HepG2 (cell line): ENCODE results near the gene ANKRD1. TPM values are rescaled to one million over a fixed set of nuclear protein-coding genes. Genes with fewer than 3 reads are reported as not detected.

ENCODE experiments used
- ATAC-seq: fragments of 200-7000 bp; cut with Tn5 transposase; 3 replicates; pipeline ENCODE4 v1.9.1; 2020; ENCODE audit warnings: mild to moderate bottlenecking, moderate library complexity
- BruUV-seq: library from RNA; stranded (reverse); fragments of 400-500 nt; replicated peaks from 2 replicates; lab custom pipeline; 2021; lab: Mats Ljungman, UMichigan
- CTCF ChIA-PET: fragments of 300-600 bp; formaldehyde crosslinking; extraction: SDS; loops from one replicate; lab custom pipeline; 2021; ENCODE audit warnings: low total read pairs, inconsistent platforms, low intra/inter-chr PET ratio; lab: Yijun Ruan, JAX
- POLR2A ChIA-PET: fragments of 350-600 bp; sonication (Branson Sonifier 250); formaldehyde crosslinking; loops from one replicate; lab custom pipeline; 2020; ENCODE audit warnings: antibody characterized with exemption, inconsistent platforms; lab: Yijun Ruan, JAX
- DNase-seq: peaks from one replicate; pipeline ENCODE4 v3.0.0-alpha.2; 2015; ENCODE audit warnings: low spot score
- FAIRE-seq: peaks from 3 replicates; lab custom pipeline; 2011; peaks lifted over from hg19 to GRCh38; lab: Jason Lieb, UNC
- H2AFZ ChIP-seq: one replicate; pipeline ENCODE4 v1.6.1; 2011; ENCODE audit warnings: low read length, inconsistent platforms
- H3K27ac ChIP-seq: fragments of 300-600 bp; 3 replicates; pipeline ENCODE4 v1.8.0; 2011; ENCODE audit warnings: mixed run types, mild to moderate bottlenecking, mixed read lengths, low read length, inconsistent platforms; ENCODE audit not compliant: insufficient read depth; ENCODE audit errors: extremely low read length
- H3K27me3 ChIP-seq, 2 experiments: fragments of 200-600 bp in 1 of 2; 2 replicates in 1 of 2; 3 replicates in 1 of 2; pipeline versions ENCODE4 v1.6.0 to v1.8.0; 2011; ENCODE audit warnings: low read length in 2 of 2, mild to moderate bottlenecking in 2 of 2, moderate library complexity in 2 of 2, inconsistent platforms in 1 of 2; ENCODE audit not compliant: insufficient read depth in 2 of 2, control insufficient read depth in 1 of 2
- H3K36me3 ChIP-seq, 2 experiments: fragments of 200-600 bp in 1 of 2; replicated peaks in 1 of 2; 2 replicates in 1 of 2; 3 replicates in 1 of 2; pipeline versions ENCODE4 v1.5.1 to v1.8.0; 2011; ENCODE audit warnings: low read length in 2 of 2, inconsistent platforms in 1 of 2; ENCODE audit not compliant: insufficient read depth in 2 of 2, control insufficient read depth in 1 of 2
- H3K4me1 ChIP-seq: 2 replicates; pipeline ENCODE4 v1.5.1; 2012; ENCODE audit warnings: low read length, inconsistent platforms; ENCODE audit not compliant: insufficient read depth
- H3K4me2 ChIP-seq: 2 replicates; pipeline ENCODE4 v1.6.0; 2011; ENCODE audit warnings: low read depth, low read length, inconsistent platforms
- H3K4me3 ChIP-seq, 3 experiments: fragments of 200-600 bp in 1 of 3; sonication (generic), shearing (Covaris generic) in 1 of 3; replicated peaks in 1 of 3; 2 replicates each; pipeline ENCODE4 v1.5.1; 2011 to 2016; ENCODE audit warnings: low read length in 3 of 3, inconsistent platforms in 2 of 3, low read depth in 2 of 3, mild to moderate bottlenecking in 2 of 3, control low read depth in 1 of 3, mixed read lengths in 1 of 3; ENCODE audit not compliant: insufficient read depth in 1 of 3
- H3K79me2 ChIP-seq: one replicate; pipeline ENCODE4 v1.6.1; 2011; ENCODE audit warnings: low read length, inconsistent platforms; ENCODE audit not compliant: insufficient read depth
- H3K9ac ChIP-seq: 2 replicates; pipeline ENCODE4 v1.6.0; 2011; ENCODE audit warnings: mild to moderate bottlenecking, low read depth, low read length, inconsistent platforms; ENCODE audit not compliant: insufficient read depth
- H3K9me3 ChIP-seq: 2 replicates; pipeline ENCODE4 v1.5.1; 2012; ENCODE audit warnings: mild to moderate bottlenecking, low read length
- H4K20me1 ChIP-seq: 2 replicates; pipeline ENCODE4 v1.6.0; 2011; ENCODE audit warnings: inconsistent platforms, mild to moderate bottlenecking, low read length, moderate library complexity; ENCODE audit not compliant: insufficient read depth
- ATF7 ChIP-seq, 2 experiments: fragments of 450-650 bp in 1 of 2; sonication (generic) in 1 of 2; formaldehyde crosslinking in 1 of 2; IDR thresholded peaks; 2 replicates each; pipeline versions ENCODE4 v1.4.0 to v1.6.1; 2016 to 2020; ENCODE audit warnings: antibody characterized with exemption in 1 of 2, mild to moderate bottlenecking in 1 of 2, missing genetic modification reagents in 1 of 2
- BHLHE40 ChIP-seq: IDR thresholded peaks from 2 replicates; pipeline ENCODE4 v1.6.1; 2011; ENCODE audit warnings: low read length, improper control_type of control experiment
- DMAP1 ChIP-seq: IDR thresholded peaks from 2 replicates; pipeline ENCODE4 v1.6.1; 2016
- E2F1 ChIP-seq: sonication (generic); formaldehyde crosslinking; IDR thresholded peaks from 2 replicates; pipeline ENCODE4 v1.5.0; 2020; ENCODE audit warnings: missing genetic modification reagents
- EZH2 ChIP-seq: conservative IDR thresholded peaks from 2 replicates; pipeline ENCODE4 v1.6.1; 2012; ENCODE audit warnings: mild to moderate bottlenecking, low read depth, low read length, moderate library complexity
- GTF2F1 ChIP-seq: fragments of 150-350 bp; IDR thresholded peaks from 2 replicates; pipeline ENCODE4 v1.6.1; 2014; ENCODE audit warnings: low read length
- HIVEP1 ChIP-seq: sonication (generic); formaldehyde crosslinking; IDR thresholded peaks from 2 replicates; pipeline ENCODE4 v1.4.0; 2020; ENCODE audit warnings: mild to moderate bottlenecking, missing genetic modification reagents
- HNF4A ChIP-seq: sonication (generic); formaldehyde crosslinking; IDR thresholded peaks from 2 replicates; pipeline ENCODE4 v1.4.0; 2020; ENCODE audit warnings: missing genetic modification reagents
- JUND ChIP-seq: sonication (generic); formaldehyde crosslinking; IDR thresholded peaks from 2 replicates; pipeline ENCODE4 v1.8.0; 2022; ENCODE audit warnings: mild to moderate bottlenecking, missing genetic modification reagents
- SYNCRIP ChIP-seq: fragments of 200-400 bp; formaldehyde crosslinking; IDR thresholded peaks from 2 replicates; pipeline ENCODE4 v1.6.1; 2018; ENCODE audit warnings: mild to moderate bottlenecking, low read depth, low read length; ENCODE audit not compliant: insufficient read depth
- TRAFD1 ChIP-seq: sonication (generic); formaldehyde crosslinking; IDR thresholded peaks from 2 replicates; pipeline ENCODE4 v1.5.1; 2020; ENCODE audit warnings: missing genetic modification reagents, mild to moderate bottlenecking, borderline replicate concordance
- ZKSCAN8 ChIP-seq: IDR thresholded peaks from 2 replicates; pipeline ENCODE4 v1.6.1; 2016; ENCODE audit warnings: borderline replicate concordance, missing genetic modification reagents, missing compliant biosample characterization
- ZNF234 ChIP-seq: sonication (generic); formaldehyde crosslinking; conservative IDR thresholded peaks from 2 replicates; pipeline ENCODE4 v1.5.1; 2020; ENCODE audit warnings: mild to moderate bottlenecking, missing genetic modification reagents
- ZNF577 ChIP-seq: sonication (generic); formaldehyde crosslinking; IDR thresholded peaks from 2 replicates; pipeline ENCODE4 v1.4.0; 2020; ENCODE audit warnings: mild to moderate bottlenecking, low read depth, missing genetic modification reagents, borderline replicate concordance
- WGBS: methylation state at CpG from one replicate; pipeline ENCODE4 v1.1.6; 2017; ENCODE audit warnings: low lambda C conversion rate; 5-methylcytosine and 5-hydroxymethylcytosine counted together
- in situ Hi-C: cut with HindIII; loops from 2 replicates; pipeline ENCODE4 v1.10.0; 2017; ENCODE audit warnings: low pct_unique_long_range_greater_than_20kb; ENCODE audit not compliant: extremely low pct_ligation_motif_present
- intact Hi-C: fragments of 100-400 bp; cut with micrococcal nuclease; formaldehyde crosslinking; loops from one replicate; pipeline ENCODE4 v1.10.0; 2022; ENCODE audit not compliant: unreplicated experiment
- polyA plus RNA-seq, 8 experiments: library from polyadenylated mRNA; depleted of rRNA in 3 of 8; stranded (reverse) in 7 of 8; unstranded in 1 of 8; fragments of >200 nt; fragmentation: Illumina TruSeq in 4 of 8; extraction: Trizol in 4 of 8; gene quantifications; 2 replicates each; pipeline versions ENCODE4 v1.2.1 to v1.2.3, GENCODE V29; 2011 to 2016; ENCODE audit warnings: low read depth in 4 of 8, missing spikeins in 1 of 8, mixed read lengths in 1 of 8; ENCODE audit not compliant: insufficient read depth in 1 of 8
- total RNA-seq, 5 experiments: library from RNA; depleted of rRNA; stranded (reverse); fragments of >200 nt; fragmentation: Illumina TruSeq; extraction: Trizol; gene quantifications; 2 replicates each; pipeline ENCODE4 v1.2.3, GENCODE V29; 2016; ENCODE audit warnings: low read depth in 1 of 5

ANKRD1 gene
- total and polyA plus RNA-seq, 2 of the 13 experiments (the other 11 are each of a cell fraction or from before 2014, with no cell fraction given) = 19.4 to 41.8 TPM

- no peak for TF ChIP-seq SYNCRIP
- no peak for TF ChIP-seq E2F1 (CRISPR knock-in tag)
- TF ChIP-seq ZKSCAN8 (CRISPR knock-in tag) = no peak
- no peak for TF ChIP-seq DMAP1 (CRISPR knock-in tag)
- no peak for TF ChIP-seq ZNF234 (CRISPR knock-in tag)
- no peak for TF ChIP-seq ZNF577 (CRISPR knock-in tag)
- TF ChIP-seq JUND (CRISPR knock-in tag) = no peak
- H3K9ac ChIP-seq = no peak overlapping the region
- no TSS peak for BruUV-seq
- no peak for DNase-seq
- no peaks in the 10 kb centered on the region for H3K79me2 ChIP-seq
- no peaks in the 10 kb centered on the region for H3K27me3 ChIP-seq
- no peaks in the 10 kb centered on the region for H3K36me3 ChIP-seq
- H4K20me1 ChIP-seq = no peaks in the 10 kb centered on the region
- no peak for ATAC-seq
- WGBS = 83% methylated on average over 1 of the region's 1 CpG
- H3K9me3 ChIP-seq = no peaks in the 10 kb centered on the region
- H3K4me3 ChIP-seq = no peak overlapping the region
- H3K4me2 ChIP-seq = no peak overlapping the region
- intact Hi-C loops (no loop called here), in situ Hi-C loops (no loop called here)
- no peak overlapping the region for H3K27ac ChIP-seq
- ChIA-PET CTCF (no interaction called here), POLR2A (no interaction called here)
- no peak for FAIRE-seq
- peaks cover 34% of the 10 kb centered on the region for H3K4me1 ChIP-seq
- H2AFZ ChIP-seq = no peak overlapping the region
Measured at GRCh38 chr10:90939116-90939515, 18.2 kb upstream of the ANKRD1 start.

GRCh38 chr10:90937645-90938258, 16.9 kb upstream of the ANKRD1 start:
- POLR2A ChIA-PET = no interaction called here
- intact Hi-C loops = no loop called here
- peak; percentile 65 for ATAC-seq
- Histone ChIP-seq H2AFZ (no peak overlapping the region), H3K9ac (no peak overlapping the region), H3K4me2 (0 out of 2 replicates have a peak overlapping the region, but pooled peaks have one; percentile 4), H3K4me3 (no peak overlapping the region), H4K20me1 (no peaks in the 10 kb centered on the region), H3K4me1 (peaks cover 47% of the 10 kb centered on the region), H3K27me3 (no peaks in the 10 kb centered on the region), H3K9me3 (no peaks in the 10 kb centered on the region), H3K79me2 (no peaks in the 10 kb centered on the region), H3K27ac (no peak overlapping the region), H3K36me3 (no peaks in the 10 kb centered on the region)
- BruUV-seq = no TSS peak
- no peak for DNase-seq
- CTCF ChIA-PET = no interaction called here
- WGBS = 71% methylated on average over 8 of the region's 8 CpGs
- in situ Hi-C loops = no loop called here
- no peak for FAIRE-seq
- TF ChIP-seq ATF7 (IDR thresholded peaks at IDR 0.05) (peak; percentile 78), ATF7 (CRISPR knock-in tag; IDR thresholded peaks at IDR 0.05) (no peak), BHLHE40 (no peak), EZH2 (no peak), TRAFD1 (CRISPR knock-in tag) (no peak), HNF4A (CRISPR knock-in tag) (peak; percentile 70), HIVEP1 (CRISPR knock-in tag) (no peak), GTF2F1 (no peak)
